Right atrium auricular region (tissue), 2 donors: ENCODE data around the gene FANCM. TPM values are rescaled to one million over a fixed set of nuclear protein-coding genes. Genes with fewer than 3 reads are reported as not detected.

Experiments
- DNase-seq: peaks from one replicate; pipeline ENCODE4 v3.0.0-alpha.2; 2019; ENCODE audit warnings: low spot score
- H3K27ac ChIP-seq, 2 donors: fragments of 200-600 bp; sonication (generic); 1 replicate in 1 of 2; 2 replicates in 1 of 2; pipeline ENCODE4 v1.5.1; 2016 to 2019
- H3K27me3 ChIP-seq, 2 donors: fragments of 200-600 bp; sonication (generic); one replicate each; pipeline versions ENCODE4 v1.5.1 to v1.6.0; 2017 to 2019
- H3K36me3 ChIP-seq: fragments of 200-600 bp; sonication (generic); one replicate; pipeline ENCODE4 v1.5.1; 2016
- H3K4me1 ChIP-seq, 2 donors: fragments of 200-600 bp; sonication (generic); one replicate each; pipeline versions ENCODE4 v1.5.1 to v1.6.0; 2017 to 2019
- H3K4me3 ChIP-seq, 2 donors: fragments of 200-600 bp; sonication (generic); 1 replicate in 1 of 2; 2 replicates in 1 of 2; pipeline ENCODE4 v1.5.1; 2017 to 2019; ENCODE audit warnings: mild to moderate bottlenecking in 1 of 2, moderate library complexity in 1 of 2
- H3K9me3 ChIP-seq, 2 donors: fragments of 200-600 bp; sonication (generic); one replicate each; pipeline ENCODE4 v1.5.1; 2019
- CTCF ChIP-seq, 2 donors: fragments of 200-600 bp; sonication (generic); IDR thresholded peaks; one replicate each; pipeline ENCODE4 v1.5.1; 2019; ENCODE audit warnings: antibody characterized with exemption in 2 of 2
- total RNA-seq, 2 donors: library from RNA; depleted of rRNA; stranded (reverse); fragments of >200 nt; gene quantifications; one replicate each; pipeline ENCODE4 v1.1.0, GENCODE V29; 2016

FANCM gene
- total RNA-seq, 2 donors from 2014 or later = 1.9 to 3.9 TPM

- Histone ChIP-seq H3K36me3 (no peaks in the 10 kb centered on the region), H3K9me3 (no peaks in the 10 kb centered on the region), H3K27me3 (no peaks in the 10 kb centered on the region), H3K27ac (no peak overlapping the region), H3K4me1 (no peaks in the 10 kb centered on the region), H3K4me3 (no peak overlapping the region)
- TF ChIP-seq CTCF (IDR thresholded peaks at IDR 0.05) = no peak
- DNase-seq = no peak
Observed at GRCh38 chr14:45145214-45145613, 9.5 kb downstream of the FANCM start.

GRCh38 chr14:45149602-45150001, 13.9 kb downstream of the FANCM start:
- Histone ChIP-seq H3K27me3 (no peaks in the 10 kb centered on the region), H3K4me3 (no peak overlapping the region), H3K9me3 (no peaks in the 10 kb centered on the region), H3K27ac (no peak overlapping the region), H3K4me1 (no peaks in the 10 kb centered on the region), H3K36me3 (no peaks in the 10 kb centered on the region)
- no peak for TF ChIP-seq CTCF (IDR thresholded peaks at IDR 0.05)
- no peak for DNase-seq

- Histone ChIP-seq H3K4me1 (no peaks in the 10 kb centered on the region), H3K27me3 (no peaks in the 10 kb centered on the region), H3K36me3 (no peaks in the 10 kb centered on the region), H3K9me3 (no peaks in the 10 kb centered on the region), H3K27ac (no peak overlapping the region), H3K4me3 (no peak overlapping the region)
- no peak for DNase-seq
- TF ChIP-seq CTCF (IDR thresholded peaks at IDR 0.05) = no peak
Observed at GRCh38 chr14:45150386-45150890, 14.7 kb downstream of the FANCM start.

GRCh38 chr14:45156067-45156466, 20.3 kb downstream of the FANCM start:
- no peak overlapping the region for H3K4me3 ChIP-seq
- H3K36me3 ChIP-seq = no peaks in the 10 kb centered on the region
- no peaks in the 10 kb centered on the region for H3K27me3 ChIP-seq
- no peak for TF ChIP-seq CTCF (IDR thresholded peaks at IDR 0.05)
- H3K9me3 ChIP-seq = no peaks in the 10 kb centered on the region
- no peak overlapping the region for H3K27ac ChIP-seq
- H3K4me1 ChIP-seq = no peaks in the 10 kb centered on the region
- no peak for DNase-seq

GRCh38 chr14:45169906-45170305, 34.2 kb downstream of the FANCM start:
- Histone ChIP-seq H3K27me3 (no peaks in the 10 kb centered on the region), H3K4me3 (no peak overlapping the region), H3K4me1 (no peaks in the 10 kb centered on the region), H3K9me3 (no peaks in the 10 kb centered on the region), H3K27ac (no peak overlapping the region), H3K36me3 (peaks cover 2% of the 10 kb centered on the region)
- no peak for DNase-seq
- TF ChIP-seq CTCF (IDR thresholded peaks at IDR 0.05) = no peak

- Histone ChIP-seq H3K27me3 (no peaks in the 10 kb centered on the region), H3K4me1 (no peaks in the 10 kb centered on the region), H3K9me3 (no peaks in the 10 kb centered on the region), H3K4me3 (no peak overlapping the region), H3K36me3 (no peaks in the 10 kb centered on the region), H3K27ac (no peak overlapping the region)
- DNase-seq = no peak
- TF ChIP-seq CTCF (IDR thresholded peaks at IDR 0.05) = no peak
Observed at GRCh38 chr14:45177076-45177475, 41.3 kb downstream of the FANCM start.
